HEK293 (cell line): ENCODE results near the gene LCN2.

ENCODE experiments used
- CTCF ChIA-PET: fragments of 350-600 bp; formaldehyde crosslinking; extraction: SDS; loops from one replicate; lab custom pipeline; 2021; ENCODE audit warnings: antibody characterized with exemption; lab: Yijun Ruan, JAX
- POLR2A ChIA-PET: fragments of 300-600 bp; formaldehyde crosslinking; extraction: SDS; loops from one replicate; lab custom pipeline; 2020; ENCODE audit warnings: antibody characterized with exemption, inconsistent platforms; lab: Yijun Ruan, JAX
- H3K27ac ChIP-seq: fragments of 200-500 bp; sonication (Bioruptor generic); 2 replicates; pipeline ENCODE4 v1.5.1; 2014; ENCODE audit warnings: low read depth, low read length, control low read depth, inconsistent platforms; ENCODE audit errors: extremely low read depth
- H3K36me3 ChIP-seq, 2 experiments: fragments of 200-500 bp in 1 of 2; sonication (Bioruptor generic) in 1 of 2; 1 replicate in 1 of 2; 2 replicates in 1 of 2; pipeline ENCODE4 v1.5.1; 2014 to 2017; ENCODE audit warnings: inconsistent platforms in 2 of 2, low read length in 2 of 2; ENCODE audit not compliant: control insufficient read depth in 2 of 2, insufficient read depth in 1 of 2
- H3K4me1 ChIP-seq: fragments of 200-500 bp; sonication (Bioruptor generic); 2 replicates; pipeline ENCODE4 v1.5.1; 2014; ENCODE audit warnings: mild to moderate bottlenecking, low read length, inconsistent platforms; ENCODE audit not compliant: control insufficient read depth, insufficient read depth
- H3K4me3 ChIP-seq: 2 replicates; pipeline ENCODE4 v1.5.1; 2011; ENCODE audit warnings: low read depth, mild to moderate bottlenecking, control low read depth, low read length, moderate library complexity
- H3K9me3 ChIP-seq: fragments of 200-500 bp; sonication (Bioruptor generic); 2 replicates; pipeline ENCODE4 v1.5.1; 2014; ENCODE audit warnings: low read depth, low read length, inconsistent platforms; ENCODE audit not compliant: control insufficient read depth, insufficient read depth
- GLIS1 ChIP-seq: fragments of 450-650 bp; formaldehyde crosslinking; IDR thresholded peaks from 2 replicates; pipeline ENCODE4 v1.5.1; 2016; ENCODE audit warnings: missing biosample characterization, missing genetic modification characterization
- KLF1 ChIP-seq: fragments of 450-650 bp; formaldehyde crosslinking; IDR thresholded peaks from 2 replicates; pipeline ENCODE4 v1.5.1; 2016; ENCODE audit warnings: missing biosample characterization, missing genetic modification characterization
- KLF16 ChIP-seq: fragments of 450-650 bp; formaldehyde crosslinking; IDR thresholded peaks from 2 replicates; pipeline ENCODE4 v1.5.1; 2017; ENCODE audit warnings: missing biosample characterization, missing genetic modification characterization
- OVOL3 ChIP-seq: fragments of 450-650 bp; formaldehyde crosslinking; IDR thresholded peaks from 2 replicates; pipeline ENCODE4 v1.5.1; 2016; ENCODE audit warnings: missing biosample characterization, missing genetic modification characterization
- PRDM1 ChIP-seq: fragments of 450-650 bp; formaldehyde crosslinking; IDR thresholded peaks from 2 replicates; pipeline ENCODE4; 2016; ENCODE audit warnings: missing biosample characterization, missing genetic modification characterization
- RBAK ChIP-seq: fragments of 450-650 bp; formaldehyde crosslinking; IDR thresholded peaks from 2 replicates; pipeline ENCODE4 v1.5.1; 2016; ENCODE audit warnings: missing biosample characterization, missing genetic modification characterization
- SETDB1 ChIP-seq: IDR thresholded peaks from one replicate; pipeline ENCODE4 v1.6.1; 2017; ENCODE audit warnings: mild to moderate bottlenecking, low read length, moderate library complexity, mixed read lengths; ENCODE audit not compliant: insufficient read length
- WT1 ChIP-seq: fragments of 450-650 bp; formaldehyde crosslinking; IDR thresholded peaks from 2 replicates; pipeline ENCODE4 v1.5.1; 2016; ENCODE audit warnings: missing biosample characterization, missing genetic modification characterization
- ZBTB21 ChIP-seq: fragments of 450-650 bp; formaldehyde crosslinking; IDR thresholded peaks from 2 replicates; pipeline ENCODE4 v1.5.1; 2017; ENCODE audit warnings: missing biosample characterization, missing genetic modification characterization
- ZBTB7A ChIP-seq: fragments of 450-650 bp; formaldehyde crosslinking; IDR thresholded peaks from 2 replicates; pipeline ENCODE4 v1.5.1; 2016; ENCODE audit warnings: low read depth, missing biosample characterization, missing genetic modification characterization
- ZNF132 ChIP-seq: fragments of 450-650 bp; formaldehyde crosslinking; IDR thresholded peaks from 2 replicates; pipeline ENCODE4 v1.5.1; 2017; ENCODE audit warnings: missing biosample characterization, missing genetic modification characterization, borderline replicate concordance
- ZNF248 ChIP-seq: fragments of 450-650 bp; formaldehyde crosslinking; IDR thresholded peaks from 2 replicates; pipeline ENCODE4 v1.5.1; 2017; ENCODE audit warnings: missing biosample characterization, missing genetic modification characterization
- ZNF274 ChIP-seq, 2 experiments: fragments of 200-500 bp in 1 of 2; fragments of 450-650 bp in 1 of 2; sonication (Bioruptor generic) in 1 of 2; formaldehyde crosslinking in 1 of 2; IDR thresholded peaks; 2 replicates each; pipeline versions ENCODE4 v1.5.1 to v1.6.1; 2014 to 2016; ENCODE audit warnings: borderline replicate concordance in 1 of 2, inconsistent platforms in 1 of 2, low read length in 1 of 2, missing biosample characterization in 1 of 2, missing genetic modification characterization in 1 of 2
- ZNF350 ChIP-seq: fragments of 450-650 bp; formaldehyde crosslinking; IDR thresholded peaks from 2 replicates; pipeline ENCODE4 v1.5.0; 2017; ENCODE audit warnings: missing biosample characterization, mild to moderate bottlenecking, missing genetic modification characterization
- ZNF366 ChIP-seq: fragments of 450-650 bp; formaldehyde crosslinking; conservative IDR thresholded peaks from 2 replicates; pipeline ENCODE4 v1.5.1; 2016; ENCODE audit warnings: missing biosample characterization, missing genetic modification characterization
- ZNF37A ChIP-seq: fragments of 450-650 bp; IDR thresholded peaks from 2 replicates; pipeline ENCODE4 v1.5.1; 2018; ENCODE audit warnings: missing biosample characterization, missing genetic modification characterization
- ZNF621 ChIP-seq: fragments of 450-650 bp; formaldehyde crosslinking; IDR thresholded peaks from 2 replicates; pipeline ENCODE4 v1.5.1; 2017; ENCODE audit warnings: missing biosample characterization, missing genetic modification characterization
- ZNF623 ChIP-seq: fragments of 450-650 bp; formaldehyde crosslinking; IDR thresholded peaks from 2 replicates; pipeline ENCODE4 v1.5.1; 2016; ENCODE audit warnings: missing biosample characterization, missing genetic modification characterization
- ZNF777 ChIP-seq: fragments of 450-650 bp; formaldehyde crosslinking; IDR thresholded peaks from 2 replicates; pipeline ENCODE4 v1.5.1; 2017; ENCODE audit warnings: missing biosample characterization, missing genetic modification characterization, borderline replicate concordance
- ZNF792 ChIP-seq: fragments of 450-650 bp; formaldehyde crosslinking; IDR thresholded peaks from 2 replicates; pipeline ENCODE4 v1.5.1; 2016; ENCODE audit warnings: missing biosample characterization, missing genetic modification characterization
- TF ChIP-seq, protein P1 (sequence below): fragments of 450-650 bp; formaldehyde crosslinking; IDR thresholded peaks from 2 replicates; pipeline ENCODE4 v1.5.1; 2016; ENCODE audit warnings: missing biosample characterization, missing genetic modification characterization
- TF ChIP-seq, protein P2 (sequence below): fragments of 450-650 bp; formaldehyde crosslinking; IDR thresholded peaks from 2 replicates; pipeline ENCODE4 v1.5.1; 2016; ENCODE audit warnings: missing biosample characterization, missing genetic modification characterization, low read depth
- TF ChIP-seq, protein P3 (sequence below): fragments of 450-650 bp; formaldehyde crosslinking; IDR thresholded peaks from 2 replicates; pipeline ENCODE4 v1.5.1; 2016; ENCODE audit warnings: missing biosample characterization, missing genetic modification characterization
- TF ChIP-seq, protein P4 (sequence below): fragments of 450-650 bp; formaldehyde crosslinking; IDR thresholded peaks from 2 replicates; pipeline ENCODE4 v1.5.1; 2017; ENCODE audit warnings: missing biosample characterization, missing genetic modification characterization

LCN2 gene

DNA sequence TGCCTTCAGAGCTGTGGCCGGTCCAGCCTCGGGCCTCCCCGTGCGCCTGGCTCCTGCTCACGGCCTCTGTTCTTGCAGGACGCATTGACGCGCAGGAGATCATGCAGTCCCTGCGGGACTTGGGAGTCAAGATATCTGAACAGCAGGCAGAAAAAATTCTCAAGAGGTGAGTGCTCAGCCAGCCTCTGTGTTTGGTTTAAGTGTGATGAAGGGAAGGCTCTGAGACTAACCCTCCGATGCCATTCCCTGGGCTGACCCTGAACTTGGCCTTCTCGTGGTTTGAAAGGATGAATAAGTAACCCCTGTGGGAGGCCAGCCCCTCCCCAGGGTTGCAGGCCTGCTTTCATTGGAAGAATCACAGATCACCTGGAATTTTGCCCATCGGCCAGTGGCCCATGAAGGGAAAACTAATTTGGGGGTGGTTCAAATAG, 48.0 kb upstream of the LCN2 start (continued):
- TF ChIP-seq, protein P1, sequence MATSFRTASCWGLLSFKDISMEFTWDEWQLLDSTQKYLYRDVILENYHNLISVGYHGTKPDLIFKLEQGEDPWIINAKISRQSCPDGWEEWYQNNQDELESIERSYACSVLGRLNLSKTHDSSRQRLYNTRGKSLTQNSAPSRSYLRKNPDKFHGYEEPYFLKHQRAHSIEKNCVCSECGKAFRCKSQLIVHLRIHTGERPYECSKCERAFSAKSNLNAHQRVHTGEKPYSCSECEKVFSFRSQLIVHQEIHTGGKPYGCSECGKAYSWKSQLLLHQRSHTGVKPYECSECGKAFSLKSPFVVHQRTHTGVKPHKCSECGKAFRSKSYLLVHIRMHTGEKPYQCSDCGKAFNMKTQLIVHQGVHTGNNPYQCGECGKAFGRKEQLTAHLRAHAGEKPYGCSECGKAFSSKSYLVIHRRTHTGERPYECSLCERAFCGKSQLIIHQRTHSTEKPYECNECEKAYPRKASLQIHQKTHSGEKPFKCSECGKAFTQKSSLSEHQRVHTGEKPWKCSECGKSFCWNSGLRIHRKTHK = no peak

DNA sequence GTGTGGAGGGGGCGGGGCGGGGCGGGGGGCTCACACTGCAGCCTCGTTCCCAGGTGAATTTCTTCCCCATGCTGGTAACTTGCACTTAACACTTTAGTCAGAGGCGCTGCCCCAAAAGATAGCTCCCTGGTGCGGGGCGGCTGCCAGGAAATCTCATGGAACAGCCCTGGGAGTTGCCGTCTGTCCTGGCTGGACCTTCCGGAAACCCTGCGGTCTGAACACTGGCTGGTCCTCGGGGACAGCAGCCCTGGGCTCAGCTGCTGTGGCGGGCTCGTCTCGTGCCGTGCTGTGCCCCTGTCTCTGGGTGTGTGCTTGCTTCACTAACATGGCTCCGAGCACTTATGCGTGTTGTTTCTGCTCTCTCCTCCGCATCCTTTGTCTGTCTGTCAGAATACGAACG, 47.6 kb upstream of the LCN2 start:
- CTCF ChIA-PET = no interaction called here
- POLR2A ChIA-PET = interaction anchor here (2.6 kb wide), 1 partner anchor 34 kb away, joined by 8 read pairs; the partner anchor contains the start of genes NAIF1 and SLC25A25
- no peaks in the 10 kb centered on the region for H3K9me3 ChIP-seq
- TF ChIP-seq ZNF274 (IDR thresholded peaks at IDR 0.05; ENCODE audit: low read length) (no peak), ZNF274 (tag by site-specific recombination; IDR thresholded peaks at IDR 0.05; ENCODE audit: borderline replicate concordance) (no peak), ZNF248 (tag by site-specific recombination) (no peak), PRDM1 (tag by site-specific recombination) (no peak), SETDB1 (no peak), ZBTB21 (tag by site-specific recombination) (no peak), RBAK (tag by site-specific recombination) (no peak), ZNF621 (tag by site-specific recombination) (no peak), ZNF132 (tag by site-specific recombination) (no peak), ZNF350 (tag by site-specific recombination) (no peak), ZBTB7A (no peak), KLF16 (no peak), ZNF623 (tag by site-specific recombination) (no peak), OVOL3 (tag by site-specific recombination) (no peak), ZNF777 (no peak), WT1 (no peak), ZNF366 (no peak)
- TF ChIP-seq, protein P2, sequence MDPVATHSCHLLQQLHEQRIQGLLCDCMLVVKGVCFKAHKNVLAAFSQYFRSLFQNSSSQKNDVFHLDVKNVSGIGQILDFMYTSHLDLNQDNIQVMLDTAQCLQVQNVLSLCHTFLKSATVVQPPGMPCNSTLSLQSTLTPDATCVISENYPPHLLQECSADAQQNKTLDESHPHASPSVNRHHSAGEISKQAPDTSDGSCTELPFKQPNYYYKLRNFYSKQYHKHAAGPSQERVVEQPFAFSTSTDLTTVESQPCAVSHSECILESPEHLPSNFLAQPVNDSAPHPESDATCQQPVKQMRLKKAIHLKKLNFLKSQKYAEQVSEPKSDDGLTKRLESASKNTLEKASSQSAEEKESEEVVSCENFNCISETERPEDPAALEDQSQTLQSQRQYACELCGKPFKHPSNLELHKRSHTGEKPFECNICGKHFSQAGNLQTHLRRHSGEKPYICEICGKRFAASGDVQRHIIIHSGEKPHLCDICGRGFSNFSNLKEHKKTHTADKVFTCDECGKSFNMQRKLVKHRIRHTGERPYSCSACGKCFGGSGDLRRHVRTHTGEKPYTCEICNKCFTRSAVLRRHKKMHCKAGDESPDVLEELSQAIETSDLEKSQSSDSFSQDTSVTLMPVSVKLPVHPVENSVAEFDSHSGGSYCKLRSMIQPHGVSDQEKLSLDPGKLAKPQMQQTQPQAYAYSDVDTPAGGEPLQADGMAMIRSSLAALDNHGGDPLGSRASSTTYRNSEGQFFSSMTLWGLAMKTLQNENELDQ (tag by site-specific recombination) = no peak
- H3K36me3 ChIP-seq = peaks cover 0 to 55% of the 10 kb centered on the region in 2 experiments; a peak in 2 of 3 replicates
- H3K4me1 ChIP-seq = 0 out of 2 replicates have a peak, but pooled peaks cover 4% of the 10 kb centered on the region
- H3K4me3 ChIP-seq = no peak overlapping the region
- H3K27ac ChIP-seq = no peak overlapping the region

DNA sequence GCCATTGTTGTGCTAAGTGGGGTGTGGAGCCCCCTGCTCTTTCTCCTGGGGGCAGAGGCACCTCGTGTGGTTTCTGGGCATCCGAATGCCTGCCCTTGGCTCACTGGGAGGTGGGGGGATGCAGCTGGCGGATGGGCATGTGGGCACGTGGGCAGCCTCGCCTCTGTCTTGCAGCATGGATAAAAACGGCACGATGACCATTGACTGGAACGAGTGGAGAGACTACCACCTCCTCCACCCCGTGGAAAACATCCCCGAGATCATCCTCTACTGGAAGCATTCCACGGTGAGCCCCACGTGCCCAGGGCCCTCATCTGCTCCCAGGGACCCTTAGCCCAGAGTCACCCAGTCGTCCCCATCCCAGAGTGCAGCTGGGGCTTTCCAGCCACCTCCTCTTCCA, 47.1 kb upstream of the LCN2 start:
- Histone ChIP-seq H3K27ac (no peak overlapping the region), H3K9me3 (no peaks in the 10 kb centered on the region), H3K4me1 (0 out of 2 replicates have a peak, but pooled peaks cover 4% of the 10 kb centered on the region), H3K36me3 (peaks cover 0 to 60% of the 10 kb centered on the region in 2 experiments; a peak in 2 of 3 replicates), H3K4me3 (no peak overlapping the region)
- CTCF ChIA-PET = interaction anchor here (0.9 to 8.0 kb wide), 2 partner anchors 14 to 159 kb away, joined by 5 to 88 read pairs; no protein-coding TSS in a partner anchor
- POLR2A ChIA-PET = no interaction called here
- TF ChIP-seq KLF1 (tag by site-specific recombination) (no peak), GLIS1 (no peak), ZNF621 (tag by site-specific recombination) (no peak), ZNF37A (tag by site-specific recombination) (no peak), ZNF366 (no peak), ZNF792 (tag by site-specific recombination) (no peak)
- TF ChIP-seq, protein P3, sequence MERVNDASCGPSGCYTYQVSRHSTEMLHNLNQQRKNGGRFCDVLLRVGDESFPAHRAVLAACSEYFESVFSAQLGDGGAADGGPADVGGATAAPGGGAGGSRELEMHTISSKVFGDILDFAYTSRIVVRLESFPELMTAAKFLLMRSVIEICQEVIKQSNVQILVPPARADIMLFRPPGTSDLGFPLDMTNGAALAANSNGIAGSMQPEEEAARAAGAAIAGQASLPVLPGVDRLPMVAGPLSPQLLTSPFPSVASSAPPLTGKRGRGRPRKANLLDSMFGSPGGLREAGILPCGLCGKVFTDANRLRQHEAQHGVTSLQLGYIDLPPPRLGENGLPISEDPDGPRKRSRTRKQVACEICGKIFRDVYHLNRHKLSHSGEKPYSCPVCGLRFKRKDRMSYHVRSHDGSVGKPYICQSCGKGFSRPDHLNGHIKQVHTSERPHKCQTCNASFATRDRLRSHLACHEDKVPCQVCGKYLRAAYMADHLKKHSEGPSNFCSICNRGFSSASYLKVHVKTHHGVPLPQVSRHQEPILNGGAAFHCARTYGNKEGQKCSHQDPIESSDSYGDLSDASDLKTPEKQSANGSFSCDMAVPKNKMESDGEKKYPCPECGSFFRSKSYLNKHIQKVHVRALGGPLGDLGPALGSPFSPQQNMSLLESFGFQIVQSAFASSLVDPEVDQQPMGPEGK (tag by site-specific recombination) = no peak
- TF ChIP-seq, protein P4, sequence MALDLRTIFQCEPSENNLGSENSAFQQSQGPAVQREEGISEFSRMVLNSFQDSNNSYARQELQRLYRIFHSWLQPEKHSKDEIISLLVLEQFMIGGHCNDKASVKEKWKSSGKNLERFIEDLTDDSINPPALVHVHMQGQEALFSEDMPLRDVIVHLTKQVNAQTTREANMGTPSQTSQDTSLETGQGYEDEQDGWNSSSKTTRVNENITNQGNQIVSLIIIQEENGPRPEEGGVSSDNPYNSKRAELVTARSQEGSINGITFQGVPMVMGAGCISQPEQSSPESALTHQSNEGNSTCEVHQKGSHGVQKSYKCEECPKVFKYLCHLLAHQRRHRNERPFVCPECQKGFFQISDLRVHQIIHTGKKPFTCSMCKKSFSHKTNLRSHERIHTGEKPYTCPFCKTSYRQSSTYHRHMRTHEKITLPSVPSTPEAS (tag by site-specific recombination) = no peak
